Measurements from ENCODE around the gene IL1RL2.

DNA sequence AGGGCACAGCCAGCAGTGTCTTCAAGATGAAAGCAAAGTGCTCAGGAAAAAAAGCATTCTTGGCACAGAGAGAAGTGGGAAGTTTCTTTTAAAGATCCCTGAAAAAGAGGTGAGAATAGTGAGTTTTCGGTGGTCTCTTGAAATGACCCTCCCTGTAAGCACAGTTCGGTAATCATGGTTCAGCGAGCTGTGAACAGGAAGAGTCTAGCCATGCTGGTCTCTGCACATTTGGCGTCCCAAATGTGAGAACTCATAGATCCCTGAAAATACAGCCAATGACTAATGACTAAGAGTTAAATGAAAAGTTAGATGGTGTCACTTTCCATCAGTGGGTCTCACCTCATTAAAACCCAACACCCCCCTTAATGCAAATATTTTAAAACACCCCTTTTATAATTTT is 40.9 kb upstream of the IL1RL2 start:
- TF ChIP-seq, protein P1, sequence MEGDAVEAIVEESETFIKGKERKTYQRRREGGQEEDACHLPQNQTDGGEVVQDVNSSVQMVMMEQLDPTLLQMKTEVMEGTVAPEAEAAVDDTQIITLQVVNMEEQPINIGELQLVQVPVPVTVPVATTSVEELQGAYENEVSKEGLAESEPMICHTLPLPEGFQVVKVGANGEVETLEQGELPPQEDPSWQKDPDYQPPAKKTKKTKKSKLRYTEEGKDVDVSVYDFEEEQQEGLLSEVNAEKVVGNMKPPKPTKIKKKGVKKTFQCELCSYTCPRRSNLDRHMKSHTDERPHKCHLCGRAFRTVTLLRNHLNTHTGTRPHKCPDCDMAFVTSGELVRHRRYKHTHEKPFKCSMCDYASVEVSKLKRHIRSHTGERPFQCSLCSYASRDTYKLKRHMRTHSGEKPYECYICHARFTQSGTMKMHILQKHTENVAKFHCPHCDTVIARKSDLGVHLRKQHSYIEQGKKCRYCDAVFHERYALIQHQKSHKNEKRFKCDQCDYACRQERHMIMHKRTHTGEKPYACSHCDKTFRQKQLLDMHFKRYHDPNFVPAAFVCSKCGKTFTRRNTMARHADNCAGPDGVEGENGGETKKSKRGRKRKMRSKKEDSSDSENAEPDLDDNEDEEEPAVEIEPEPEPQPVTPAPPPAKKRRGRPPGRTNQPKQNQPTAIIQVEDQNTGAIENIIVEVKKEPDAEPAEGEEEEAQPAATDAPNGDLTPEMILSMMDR (IDR thresholded peaks at IDR 0.05; ENCODE audit: low read length): no peak
- TF ChIP-seq EZH2 (optimal IDR thresholded peaks at IDR 0.05; ENCODE audit: low read depth, low read length): no peak
